GM21529 (cell line): ENCODE measurements around the gene ISY1.
"Not testable (repeated sequence)": the region's sequence is repeated elsewhere in the genome, so short reads cannot be mapped to it uniquely, and the experiment has no call there.

Experiments
- ATAC-seq: cut with Tn5 transposase; IDR thresholded peaks from one replicate; pipeline ENCODE4 v1.9.1; 2021; ENCODE audit not compliant: unreplicated experiment

The ISY1 gene

DNA sequence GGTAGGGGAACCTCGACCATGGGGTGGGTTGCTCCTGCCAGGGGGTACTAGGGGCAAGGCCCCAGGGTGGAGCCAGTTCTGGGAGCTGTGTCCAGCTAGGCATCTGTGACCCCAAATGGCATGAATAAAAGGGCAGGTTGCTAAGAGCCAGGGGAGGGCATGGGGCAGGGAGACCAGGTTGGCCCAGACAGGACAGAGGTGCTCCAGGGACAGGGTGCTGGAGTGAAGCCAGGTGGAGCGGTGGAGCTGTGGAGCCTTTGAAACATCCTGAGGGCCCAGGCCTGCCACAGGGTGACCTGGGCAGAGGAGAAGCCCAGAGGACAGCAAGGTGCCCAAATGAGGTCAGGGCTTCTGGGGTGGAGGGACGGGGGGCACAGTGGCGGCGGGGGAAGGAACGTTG is 72.6 kb downstream of the ISY1 start:
- not testable (repeated sequence) for ATAC-seq

DNA sequence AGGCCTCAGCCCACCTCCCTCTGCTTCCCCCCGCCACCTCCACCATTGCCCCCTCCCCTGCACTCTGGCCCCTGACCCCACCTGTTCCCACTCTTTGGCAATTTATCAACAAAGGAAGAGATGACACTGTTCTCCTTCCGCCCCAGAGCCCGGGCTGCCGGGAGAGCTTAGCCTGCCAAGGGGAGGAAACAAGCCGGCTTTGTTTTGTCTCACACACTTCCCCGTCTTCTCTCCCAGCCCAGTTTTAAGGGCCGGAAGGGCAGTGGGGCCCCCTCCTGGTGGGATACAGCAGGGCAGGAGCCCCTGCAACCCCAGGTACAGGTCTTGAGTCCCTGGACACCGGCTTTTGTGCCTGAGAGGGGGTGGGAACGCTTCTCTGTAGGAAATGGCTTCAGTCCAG is 73.0 kb downstream of the ISY1 start:
- not testable (repeated sequence) for ATAC-seq

DNA sequence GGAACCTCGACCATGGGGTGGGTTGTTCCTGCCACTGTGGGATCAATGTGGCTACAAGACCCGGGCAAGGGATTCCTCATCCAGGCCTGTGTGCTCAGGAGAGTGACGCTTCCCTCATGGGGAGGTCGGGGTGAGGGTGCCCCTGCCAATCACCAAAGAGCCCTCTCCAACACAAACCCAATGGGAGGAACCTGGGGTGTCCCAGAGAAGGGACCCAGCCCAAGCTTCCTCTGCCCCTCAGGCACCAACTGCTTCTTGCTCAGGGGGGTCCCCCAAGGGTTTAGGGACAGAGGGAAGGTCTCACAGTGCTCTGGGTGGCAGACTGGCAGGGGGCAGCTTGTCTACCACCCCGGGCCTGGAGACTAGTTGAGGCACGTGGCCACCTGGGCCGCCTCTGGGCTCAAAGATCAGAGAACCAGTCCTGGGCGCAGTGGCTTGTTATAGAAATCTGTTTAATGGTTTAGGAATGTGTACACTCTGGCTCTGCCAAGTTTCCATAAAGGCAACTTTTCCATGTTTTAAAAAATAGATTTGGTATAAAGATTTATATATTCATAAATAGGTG is 73.6 kb downstream of the ISY1 start:
- ATAC-seq = no peak

DNA sequence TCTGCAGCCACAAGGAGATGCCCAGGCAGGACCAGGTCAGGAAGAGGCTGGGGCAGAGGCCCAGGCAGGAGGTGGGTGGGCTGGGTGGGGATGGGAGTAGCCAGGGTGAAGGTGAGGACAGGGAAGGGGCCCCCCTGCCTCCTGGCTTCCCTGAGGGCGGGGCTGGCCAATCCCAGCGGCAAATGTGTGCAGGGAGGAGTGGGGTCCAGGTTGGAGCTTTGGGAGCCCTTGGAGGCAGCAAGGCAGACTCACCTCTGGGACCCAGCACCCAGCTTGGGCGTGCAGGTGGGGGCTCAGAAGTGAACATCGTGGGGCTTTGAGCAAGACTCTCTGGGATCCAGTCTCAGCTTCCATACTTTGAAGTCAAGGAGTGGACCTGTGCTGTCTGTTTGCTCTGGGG is 75.0 kb downstream of the ISY1 start:
- no peak for ATAC-seq

DNA sequence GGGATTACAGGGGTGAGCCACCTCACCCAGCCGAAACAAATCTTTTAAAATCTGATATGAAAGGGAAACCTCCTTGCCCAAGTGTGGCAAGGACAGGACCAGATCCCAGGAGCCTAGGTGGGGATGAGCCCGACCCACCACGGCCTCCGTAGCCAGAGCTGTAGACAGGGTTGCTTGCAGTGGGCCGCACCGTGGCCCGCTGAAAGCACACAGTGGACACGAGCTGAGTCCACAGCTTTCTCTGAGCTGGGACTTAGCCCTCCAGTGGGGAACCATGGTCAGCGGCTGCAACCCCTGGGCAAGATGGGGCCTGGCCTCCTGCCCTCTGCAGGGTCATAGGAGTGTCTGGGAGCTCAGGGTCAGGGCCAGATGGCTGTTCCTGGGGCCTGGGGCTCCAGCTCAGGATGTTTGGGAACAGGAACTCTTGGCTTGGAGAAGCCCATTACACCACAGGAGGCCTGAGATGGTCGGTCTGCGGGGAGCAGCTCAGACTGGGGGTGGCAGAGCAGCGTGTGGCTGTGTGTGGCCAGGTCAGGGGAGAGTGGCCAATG is 75.6 kb downstream of the ISY1 start:
- no peak for ATAC-seq

DNA sequence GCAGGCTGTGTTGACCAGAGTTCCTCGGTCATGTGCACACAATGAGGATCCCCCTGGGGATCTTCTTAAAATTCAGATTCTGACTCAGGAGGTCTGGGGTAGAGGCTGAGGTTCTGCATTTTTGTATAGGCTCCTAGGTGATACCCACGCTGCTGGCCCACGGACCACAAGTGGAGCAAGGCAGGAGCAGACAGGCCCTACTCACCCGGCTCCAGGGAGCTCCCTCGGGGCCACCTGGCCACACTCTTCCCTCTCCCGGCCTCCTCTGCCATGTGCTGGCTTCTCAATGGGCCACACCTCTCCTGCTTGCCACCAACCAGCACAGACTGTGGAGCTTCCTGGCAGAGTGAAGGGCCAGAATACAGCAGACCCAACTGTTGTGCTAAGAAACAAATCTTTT is 76.4 kb downstream of the ISY1 start:
- no peak for ATAC-seq

DNA sequence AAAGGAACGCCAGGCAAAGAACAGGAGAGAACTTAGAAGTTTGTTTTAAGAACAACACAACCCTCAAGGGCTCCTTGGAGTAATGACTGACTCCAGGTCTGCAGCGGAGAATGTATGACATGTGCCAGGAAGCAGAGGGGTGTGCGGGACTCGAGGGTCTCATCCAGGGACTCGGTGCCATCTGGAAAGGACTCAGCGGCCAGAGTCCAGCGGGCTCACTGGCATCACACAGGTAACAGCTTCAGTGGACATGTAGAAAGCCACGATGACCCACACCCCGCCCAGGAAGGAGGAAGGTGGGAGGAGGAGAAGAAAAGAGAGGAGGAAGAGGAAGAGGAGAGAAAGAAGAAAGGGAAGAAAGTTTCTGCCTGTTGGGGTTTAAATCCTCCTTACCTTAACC is 78.8 kb downstream of the ISY1 start:
- no peak for ATAC-seq

DNA sequence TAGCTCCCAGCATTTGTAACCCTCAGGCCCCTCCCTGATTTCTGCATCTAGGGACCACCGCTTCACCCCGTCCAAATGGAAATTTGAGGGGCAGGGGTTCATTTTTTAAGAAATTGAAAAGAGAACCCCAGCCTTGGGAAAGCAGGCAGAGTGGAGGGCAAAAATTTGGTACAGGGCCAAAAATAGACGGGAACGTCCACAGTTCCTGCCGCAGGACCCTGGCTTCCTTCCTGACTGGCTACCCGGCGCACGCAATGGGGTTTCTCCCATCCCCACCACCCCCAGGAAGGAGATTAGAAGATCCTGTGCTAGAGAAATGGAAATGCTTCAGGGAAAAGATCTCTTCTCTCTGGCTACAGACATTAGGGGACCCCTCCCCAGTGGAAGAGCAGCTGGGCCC is 79.4 kb downstream of the ISY1 start:
- no peak for ATAC-seq

DNA sequence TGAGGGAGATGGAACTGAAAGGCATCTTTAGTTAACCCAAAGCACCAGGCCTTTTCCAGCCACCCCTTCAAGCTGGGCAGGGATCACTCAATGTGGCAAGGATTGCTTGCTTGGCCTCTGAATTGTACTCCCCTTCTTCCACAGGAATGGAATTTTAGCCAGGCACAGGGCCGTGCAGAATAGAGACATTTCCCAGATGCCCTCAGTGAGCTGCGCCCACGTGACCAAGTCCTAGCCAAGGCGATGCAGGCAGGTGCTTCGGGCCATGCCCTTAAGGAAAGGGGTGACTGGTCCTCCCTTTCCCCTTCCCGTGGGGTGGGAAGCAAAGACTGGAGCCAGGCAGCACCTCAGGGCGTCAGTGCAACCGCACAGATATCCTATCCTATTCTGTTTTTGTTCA is 82.4 kb downstream of the ISY1 start:
- no peak for ATAC-seq
